Esophagus muscularis mucosa (tissue), 3 donors: ENCODE data around the gene IGLL1.

Experiments used
- POLR2A ChIP-seq: fragments of 450-650 bp; IDR thresholded peaks from one replicate; pipeline ENCODE4 v1.6.1; 2017; ENCODE audit warnings: antibody characterized with exemption, moderate library complexity, mild to moderate bottlenecking, low read depth
- TF ChIP-seq, protein P1 (sequence below), 3 experiments: fragments of 200-600 bp in 2 of 3; fragments of 450-650 bp in 1 of 3; sonication (generic) in 2 of 3; IDR thresholded peaks; one replicate each; pipeline ENCODE4 v1.5.1; 2017 to 2019; ENCODE audit warnings: antibody characterized with exemption in 3 of 3, mild to moderate bottlenecking in 2 of 3, moderate library complexity in 1 of 3

DNA sequence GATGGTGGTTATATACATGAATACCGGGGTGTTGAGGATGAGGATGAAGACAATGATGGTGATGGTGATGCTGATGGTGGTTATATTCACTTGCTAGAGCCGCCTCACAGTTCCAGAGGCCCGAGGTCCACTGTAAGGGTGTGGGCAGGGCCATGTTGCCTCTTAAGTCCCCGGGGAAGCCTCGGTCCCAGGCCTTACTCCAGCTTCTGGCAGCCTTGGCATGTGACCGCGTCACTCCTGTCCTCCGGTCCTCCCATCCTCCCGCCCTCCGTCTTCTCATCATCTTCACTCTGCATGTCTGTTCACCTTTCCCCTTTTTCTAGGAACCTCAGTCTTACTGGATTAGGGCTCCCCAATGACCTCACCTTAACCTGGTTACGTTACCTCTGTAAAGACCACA is 54.6 kb downstream of the IGLL1 start:
- TF ChIP-seq, protein P1, sequence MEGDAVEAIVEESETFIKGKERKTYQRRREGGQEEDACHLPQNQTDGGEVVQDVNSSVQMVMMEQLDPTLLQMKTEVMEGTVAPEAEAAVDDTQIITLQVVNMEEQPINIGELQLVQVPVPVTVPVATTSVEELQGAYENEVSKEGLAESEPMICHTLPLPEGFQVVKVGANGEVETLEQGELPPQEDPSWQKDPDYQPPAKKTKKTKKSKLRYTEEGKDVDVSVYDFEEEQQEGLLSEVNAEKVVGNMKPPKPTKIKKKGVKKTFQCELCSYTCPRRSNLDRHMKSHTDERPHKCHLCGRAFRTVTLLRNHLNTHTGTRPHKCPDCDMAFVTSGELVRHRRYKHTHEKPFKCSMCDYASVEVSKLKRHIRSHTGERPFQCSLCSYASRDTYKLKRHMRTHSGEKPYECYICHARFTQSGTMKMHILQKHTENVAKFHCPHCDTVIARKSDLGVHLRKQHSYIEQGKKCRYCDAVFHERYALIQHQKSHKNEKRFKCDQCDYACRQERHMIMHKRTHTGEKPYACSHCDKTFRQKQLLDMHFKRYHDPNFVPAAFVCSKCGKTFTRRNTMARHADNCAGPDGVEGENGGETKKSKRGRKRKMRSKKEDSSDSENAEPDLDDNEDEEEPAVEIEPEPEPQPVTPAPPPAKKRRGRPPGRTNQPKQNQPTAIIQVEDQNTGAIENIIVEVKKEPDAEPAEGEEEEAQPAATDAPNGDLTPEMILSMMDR (IDR thresholded peaks at IDR 0.05), result no peak
- no peak for TF ChIP-seq POLR2A
